ENCODE measurements around the gene C22orf23.
A peak's percentile ranks its signal among the peaks of the same experiment; 100 is the strongest.
"Not testable (repeated sequence)": the region's sequence is repeated elsewhere in the genome, so short reads cannot be mapped to it uniquely, and the experiment has no call there.

The C22orf23 gene

DNA sequence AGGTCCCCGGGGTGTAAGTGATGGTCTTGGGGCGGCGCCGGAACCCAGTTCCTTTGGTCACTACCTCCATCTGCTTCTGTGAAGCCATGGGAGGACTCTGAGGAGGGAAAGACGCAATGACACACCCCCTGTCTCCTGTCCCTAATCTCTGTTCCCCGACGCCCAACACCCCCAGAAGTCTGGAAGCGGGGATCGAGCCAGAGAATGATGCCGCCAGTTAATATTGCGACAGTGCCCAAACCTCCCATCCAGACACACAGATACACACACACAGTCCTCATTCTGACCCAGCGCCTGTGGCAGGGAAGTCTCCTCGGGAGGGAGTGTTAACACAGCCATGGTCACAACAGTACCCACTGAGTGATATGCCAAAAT lies 352 bp downstream of the C22orf23 start:
- DNase-seq (ENCODE audit: low spot score) = no peak

- not testable (repeated sequence) for DNase-seq (ENCODE audit: low spot score)
Observed at GRCh38 chr22:37952629-37953028, 772 bp downstream of the C22orf23 start.

GRCh38 chr22:37951305-37951704 lies 2.1 kb downstream of the C22orf23 start:
- DNase-seq (ENCODE audit: low spot score) = no peak

GRCh38 chr22:37947142-37947795 lies 6.1 kb downstream of the C22orf23 start:
- DNase-seq (ENCODE audit: low spot score) = not testable (repeated sequence)

DNA sequence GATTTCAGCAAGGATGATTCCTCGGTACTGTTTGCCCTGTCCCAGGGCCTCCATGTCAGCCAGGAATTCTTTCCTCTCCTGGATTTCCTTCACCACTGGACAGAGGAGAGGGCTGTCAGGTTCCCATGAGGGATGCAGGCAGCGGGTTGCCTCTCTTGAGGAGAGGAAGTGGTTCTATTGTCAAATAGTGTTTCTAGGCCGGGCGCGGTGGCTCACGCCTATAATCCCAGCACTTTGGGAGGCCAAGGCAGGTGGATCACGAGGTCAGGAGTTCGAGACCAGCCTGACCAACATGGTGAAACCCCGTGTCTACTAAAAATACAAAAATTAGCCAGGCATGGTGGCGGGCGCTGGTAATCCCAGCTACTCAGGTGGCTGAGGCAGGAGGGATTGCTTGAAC lies 9.0 kb downstream of the C22orf23 start:
- DNase-seq (ENCODE audit: low spot score) = not testable (repeated sequence)

DNA sequence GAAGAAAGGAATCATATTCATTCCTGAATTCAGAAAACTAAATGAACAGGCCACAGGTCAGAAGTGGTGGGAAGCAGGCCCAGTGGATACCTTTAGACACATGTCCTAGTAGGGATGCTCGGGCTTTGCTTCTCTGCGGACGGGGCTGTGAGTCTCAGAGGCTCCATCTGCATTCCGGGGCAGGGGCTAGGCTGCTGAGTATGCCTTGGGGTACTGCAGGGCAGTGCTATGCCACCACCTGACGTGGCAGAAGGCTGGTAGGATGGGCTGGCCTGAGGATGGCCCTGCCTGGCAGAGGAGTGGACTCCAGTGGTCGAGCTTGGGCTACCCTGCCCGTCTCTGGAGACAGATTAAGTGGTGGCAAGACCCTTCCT lies 9.6 kb downstream of the C22orf23 start:
- no peak for DNase-seq (ENCODE audit: low spot score)

DNA sequence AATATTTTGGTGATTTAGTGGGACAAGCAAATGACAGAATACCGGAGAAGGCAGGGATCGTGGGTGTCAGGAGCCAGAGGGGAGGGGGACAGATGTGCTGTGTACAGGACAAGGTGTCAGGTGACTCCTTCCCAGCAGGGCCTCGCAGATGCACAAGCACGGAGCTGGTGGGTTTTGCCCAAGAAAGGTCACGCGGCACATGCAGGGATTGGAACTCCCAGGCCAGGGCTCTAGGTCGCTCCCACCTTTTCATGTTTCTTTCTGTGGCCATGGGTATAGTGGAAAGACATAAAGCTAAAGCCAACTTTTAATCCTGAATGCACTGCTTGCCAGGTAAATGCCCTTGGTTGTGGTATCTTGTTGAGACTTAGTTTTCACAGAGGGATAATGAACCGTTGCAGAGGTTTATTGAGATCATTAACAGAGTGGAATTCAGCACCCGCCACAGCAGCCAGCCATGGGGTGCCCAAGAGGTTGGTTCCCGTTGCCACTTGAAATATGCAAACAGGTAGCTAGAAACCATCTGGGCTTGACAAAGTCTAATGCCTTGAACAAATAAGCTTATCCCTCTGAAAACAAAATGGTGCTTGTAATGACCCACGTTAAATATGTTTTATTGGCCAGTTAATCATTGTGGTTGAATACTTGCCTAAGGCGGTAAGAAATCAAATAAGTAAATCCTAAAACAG lies 10.1 kb downstream of the C22orf23 start:
- no peak for DNase-seq (ENCODE audit: low spot score)

DNA sequence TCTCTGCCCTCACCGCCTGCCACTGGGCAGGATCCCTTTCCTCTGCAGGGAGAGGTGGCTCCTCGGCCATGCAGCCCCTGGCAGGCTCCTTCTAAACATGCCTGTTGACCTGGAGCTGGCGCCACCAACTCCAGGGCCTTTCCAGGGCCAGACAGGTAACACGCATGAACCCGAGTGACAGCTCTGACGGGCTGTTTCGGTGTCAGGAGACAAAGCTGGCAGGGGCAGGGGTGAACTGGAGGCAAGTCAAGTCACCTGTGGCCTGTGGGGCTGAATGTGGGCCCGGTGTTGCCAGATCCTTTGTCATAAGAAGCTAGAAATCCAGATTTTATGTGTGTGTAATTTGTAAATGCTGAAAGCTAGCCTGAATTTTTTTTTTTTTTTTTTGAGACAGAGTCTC lies 11.3 kb downstream of the C22orf23 start:
- DNase-seq (ENCODE audit: low spot score) = no peak

GRCh38 chr22:37940698-37941376 lies 12.6 kb downstream of the C22orf23 start:
- DNase-seq (ENCODE audit: low spot score) = no peak

- peak; percentile 81 for DNase-seq (ENCODE audit: low spot score)
Observed at GRCh38 chr22:37933711-37934376, 19.6 kb downstream of the C22orf23 start.

- no peak for DNase-seq (ENCODE audit: low spot score)
Observed at GRCh38 chr22:37932821-37933578, 20.4 kb downstream of the C22orf23 start.

DNA sequence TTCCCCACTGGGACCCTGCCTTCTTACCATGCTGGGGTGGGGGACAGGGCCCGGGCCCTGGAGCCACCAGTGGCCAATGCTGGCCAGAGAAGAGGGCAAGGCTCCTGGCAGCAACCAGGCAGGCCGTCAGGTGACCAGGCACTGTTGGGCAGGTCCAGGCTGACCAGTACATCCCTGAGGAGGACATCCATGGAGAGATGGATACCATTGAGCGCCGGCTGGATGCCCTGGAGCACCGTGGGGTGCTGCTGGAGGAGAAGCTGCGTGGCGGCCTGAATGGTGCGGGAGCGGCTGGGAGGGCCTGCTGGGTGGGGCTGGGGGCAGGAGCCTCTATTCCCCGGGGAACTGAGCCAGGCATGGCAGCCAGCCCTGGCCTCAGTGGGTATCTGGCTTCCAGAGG lies 21.0 kb downstream of the C22orf23 start:
- no peak for DNase-seq (ENCODE audit: low spot score)

GRCh38 chr22:37931893-37932389 lies 21.5 kb downstream of the C22orf23 start:
- DNase-seq (ENCODE audit: low spot score) = no peak

GRCh38 chr22:37930952-37931440 lies 22.4 kb downstream of the C22orf23 start:
- no peak for DNase-seq (ENCODE audit: low spot score)

- DNase-seq (ENCODE audit: low spot score) = no peak
Observed at GRCh38 chr22:37930270-37930951, 23.0 kb downstream of the C22orf23 start.

DNA sequence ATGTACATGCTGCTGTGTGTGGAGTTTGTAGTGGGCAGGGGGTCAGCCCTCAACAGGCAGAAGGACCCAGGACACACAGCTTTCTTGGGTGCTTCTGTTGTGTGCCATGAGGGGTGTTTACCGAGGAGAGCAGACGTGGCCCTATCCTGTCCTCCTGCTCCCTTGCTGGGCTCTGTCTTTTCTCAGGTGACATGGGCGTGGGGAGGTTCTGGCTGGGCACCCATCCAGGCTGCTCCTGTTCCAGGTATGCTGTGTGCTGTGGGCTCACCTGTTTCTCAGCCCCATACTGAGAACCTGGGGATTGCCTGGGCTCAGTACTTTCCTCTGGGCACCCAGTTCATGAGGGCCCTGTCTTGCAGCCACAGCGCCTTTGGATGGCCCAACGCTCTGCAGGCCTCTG lies 24.0 kb downstream of the C22orf23 start:
- no peak for DNase-seq (ENCODE audit: low spot score)

DNA sequence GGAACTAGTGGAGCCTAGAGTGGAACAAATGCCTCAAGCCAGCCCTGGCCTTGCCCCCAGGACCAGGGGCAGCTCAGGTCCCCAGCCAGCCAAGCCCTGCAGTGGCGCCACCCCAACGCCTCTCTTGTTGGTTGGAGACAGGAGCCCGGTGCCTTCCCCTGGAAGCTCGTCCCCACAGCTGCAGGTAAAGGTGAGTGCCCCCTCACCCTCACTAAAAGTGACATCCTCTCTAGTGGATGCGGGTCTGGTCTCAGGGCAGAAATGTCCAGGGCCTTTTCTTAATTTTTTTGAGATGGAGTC lies 25.8 kb downstream of the C22orf23 start:
- DNase-seq (ENCODE audit: low spot score) = no peak

- DNase-seq (ENCODE audit: low spot score) = no peak
Observed at GRCh38 chr22:37926771-37927636, 26.4 kb downstream of the C22orf23 start.

- no peak for DNase-seq (ENCODE audit: low spot score)
Observed at GRCh38 chr22:37926358-37926757, 27.0 kb downstream of the C22orf23 start.

- no peak for DNase-seq (ENCODE audit: low spot score)
Observed at GRCh38 chr22:37925767-37926166, 27.6 kb downstream of the C22orf23 start.

Data from CD4-positive, alpha-beta T cell treated with Interleukin-2 at 100 ng/mL for 4 hours (primary cell).